Keratinocyte (primary cell): Measurements from ENCODE around the gene CUBN.

Experiments used
- CTCF ChIP-seq, 3 experiments: IDR thresholded peaks in 1 of 3; conservative IDR thresholded peaks in 1 of 3; optimal IDR thresholded peaks in 1 of 3; 2 replicates in 2 of 3; 3 replicates in 1 of 3; pipeline versions ENCODE3 to v1.5.1; 2011; ENCODE audit warnings: low read length in 3 of 3, mild to moderate bottlenecking in 3 of 3, moderate library complexity in 2 of 3, control low read depth in 1 of 3, inconsistent platforms in 1 of 3; ENCODE audit not compliant: insufficient read depth in 2 of 3; ENCODE audit errors: extremely low read depth in 1 of 3
- EZH2 ChIP-seq: IDR thresholded peaks from one replicate; pipeline ENCODE4 v1.6.1; 2012; ENCODE audit warnings: inconsistent platforms, mild to moderate bottlenecking, low read length, moderate library complexity

- no peak for TF ChIP-seq CTCF (optimal IDR thresholded peaks at IDR 0.05 in 1 of 3, IDR thresholded peaks at IDR 0.05 in 1 of 3, conservative IDR thresholded peaks at IDR 0.05 in 1 of 3; ENCODE audit: extremely low read depth in 1 of 3, insufficient read depth in 2 of 3, low read length in 3 of 3)
- TF ChIP-seq EZH2: no peak
These were observed 1.4 kb downstream of the CUBN start for GRCh38 chr10:17128261-17128660.
